Stimulated activated CD8-positive, alpha-beta memory T cell treated with anti-CD3 and anti-CD28 coated beads, Interleukin-7, amount 100 ng/mL, for 1 hour (primary cell): ENCODE results near the gene ARRDC3.

Experiments used
- DNase-seq, 2 donors: peaks; one replicate each; pipeline ENCODE4 v3.0.0-alpha.2; 2020; ENCODE audit warnings: low read depth in 2 of 2

ARRDC3 gene

GRCh38 chr5:91384671-91385430, 1.7 kb upstream of the ARRDC3 start:
- no peak for DNase-seq

- no peak for DNase-seq
Measured at GRCh38 chr5:91383956-91384300, 811 bp upstream of the ARRDC3 start.

DNA sequence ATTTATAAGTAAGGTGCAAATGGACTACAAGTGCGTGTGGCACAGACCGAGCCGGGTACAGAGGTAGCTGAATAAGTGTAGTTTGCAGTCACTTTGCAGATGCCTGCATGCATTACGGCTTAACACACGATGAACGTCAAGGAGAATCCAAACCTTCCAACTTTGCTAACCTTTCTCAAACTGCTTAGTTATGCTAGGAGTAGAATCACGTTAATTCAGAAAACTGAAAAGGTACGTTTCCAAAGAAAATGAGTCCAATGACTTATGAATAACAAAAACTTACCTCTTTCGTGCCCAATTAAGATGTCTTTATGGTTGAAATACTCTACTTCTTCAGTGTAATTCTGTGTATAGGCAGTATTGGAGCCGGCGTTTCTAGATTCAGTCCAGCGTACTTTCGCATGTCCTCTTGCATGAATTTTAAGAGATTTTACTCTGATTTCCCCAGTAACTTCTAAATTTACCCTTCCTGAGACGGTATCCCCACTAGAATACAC, 539 bp downstream of the ARRDC3 start:
- no peak for DNase-seq

GRCh38 chr5:91381774-91382359, 1.2 kb downstream of the ARRDC3 start:
- peak; percentile 34 to 45 for DNase-seq

DNA sequence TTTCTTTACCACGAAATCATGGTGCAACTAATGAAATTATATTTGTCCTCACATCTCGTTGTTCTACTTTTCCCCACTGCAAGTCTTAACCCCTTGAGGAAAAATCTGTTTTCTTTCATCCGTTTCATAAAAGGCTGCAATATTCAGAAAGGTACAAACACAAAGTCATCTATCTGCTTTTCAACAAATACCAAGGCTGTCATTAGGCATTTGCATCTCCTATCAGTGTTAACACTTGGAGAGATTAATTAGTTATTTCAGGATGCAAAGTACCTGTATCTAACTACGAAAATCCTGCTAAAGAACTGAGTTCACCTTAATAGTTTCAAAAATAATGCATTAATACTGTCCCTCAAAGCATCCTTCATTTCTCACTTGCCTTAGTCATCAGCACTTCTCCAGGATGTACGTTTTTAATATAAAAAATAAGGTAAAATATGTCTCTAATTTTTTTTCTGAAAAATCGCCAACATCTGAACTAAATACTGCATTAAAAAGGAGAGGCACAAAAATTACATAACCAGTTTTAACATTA, 1.8 kb downstream of the ARRDC3 start:
- no peak for DNase-seq

- peak; percentile 94 to 95 for DNase-seq
Measured at GRCh38 chr5:91380491-91381238, 2.5 kb downstream of the ARRDC3 start.

- DNase-seq, result peak; percentile 87 to 89
Measured at GRCh38 chr5:91379914-91380490, 3.1 kb downstream of the ARRDC3 start.

GRCh38 chr5:91379246-91379913, 3.7 kb downstream of the ARRDC3 start:
- no peak for DNase-seq

DNA sequence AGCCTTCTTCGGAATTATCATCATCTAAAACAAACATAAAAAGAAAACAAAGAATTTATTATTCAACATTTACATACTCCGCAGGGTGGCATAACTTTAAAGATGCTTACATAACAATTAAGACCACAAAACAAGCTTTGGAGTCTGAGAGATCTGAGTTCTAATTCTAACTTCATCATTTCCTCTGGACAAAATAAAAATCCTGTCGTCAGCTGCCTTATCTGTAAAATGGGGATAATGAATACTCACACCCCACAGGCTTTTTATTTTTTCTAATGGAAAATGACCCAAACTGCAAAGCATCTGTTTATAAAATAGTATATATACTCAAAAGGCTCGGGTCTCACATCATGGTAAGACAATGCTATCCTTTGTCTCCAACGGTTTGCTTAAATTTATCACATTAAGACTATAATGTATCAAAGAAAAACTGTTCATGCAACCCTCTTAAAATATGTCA, 4.3 kb downstream of the ARRDC3 start:
- DNase-seq, result no peak

GRCh38 chr5:91374893-91375520, 8.1 kb downstream of the ARRDC3 start:
- no peak for DNase-seq

DNA sequence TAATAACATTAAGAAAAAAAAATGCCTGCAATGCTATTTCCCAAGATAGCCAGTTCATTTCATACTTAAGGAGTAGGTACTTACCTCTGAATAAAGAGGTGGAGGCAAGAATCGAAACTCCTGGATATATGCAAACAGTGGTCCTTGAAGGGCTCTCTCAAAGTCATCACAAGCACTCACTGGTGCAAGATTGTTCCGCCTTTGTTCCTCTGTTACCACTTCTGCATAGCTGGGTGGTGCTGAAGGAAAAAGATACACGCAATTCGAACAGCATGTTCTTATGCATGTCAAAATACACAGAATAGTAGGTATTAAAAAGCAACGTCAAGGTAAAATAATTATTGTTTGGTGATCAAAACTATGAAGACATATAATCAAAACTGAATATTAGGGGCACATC, 9.5 kb downstream of the ARRDC3 start:
- no peak for DNase-seq

DNA sequence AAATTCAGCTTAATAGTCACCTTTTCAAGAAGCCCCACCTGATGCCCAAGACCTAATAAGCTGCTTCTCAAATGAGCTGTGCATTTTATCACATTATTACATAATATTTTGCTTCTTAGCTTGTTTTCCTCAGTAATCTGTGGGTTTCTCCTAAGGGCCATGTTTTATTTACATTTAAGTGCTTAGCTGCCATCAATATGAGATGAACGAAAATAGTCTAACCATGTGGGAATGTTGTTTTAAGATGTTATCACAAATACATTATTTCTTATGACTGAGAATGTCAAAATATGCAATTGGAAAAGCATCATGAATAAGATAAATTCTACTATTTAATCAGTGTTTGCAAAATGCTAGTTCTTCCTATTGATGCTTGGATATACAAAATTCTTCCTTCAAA, 10.1 kb downstream of the ARRDC3 start:
- DNase-seq, result no peak

- DNase-seq, result no peak
Measured at GRCh38 chr5:91369480-91369879, 13.6 kb downstream of the ARRDC3 start.

DNA sequence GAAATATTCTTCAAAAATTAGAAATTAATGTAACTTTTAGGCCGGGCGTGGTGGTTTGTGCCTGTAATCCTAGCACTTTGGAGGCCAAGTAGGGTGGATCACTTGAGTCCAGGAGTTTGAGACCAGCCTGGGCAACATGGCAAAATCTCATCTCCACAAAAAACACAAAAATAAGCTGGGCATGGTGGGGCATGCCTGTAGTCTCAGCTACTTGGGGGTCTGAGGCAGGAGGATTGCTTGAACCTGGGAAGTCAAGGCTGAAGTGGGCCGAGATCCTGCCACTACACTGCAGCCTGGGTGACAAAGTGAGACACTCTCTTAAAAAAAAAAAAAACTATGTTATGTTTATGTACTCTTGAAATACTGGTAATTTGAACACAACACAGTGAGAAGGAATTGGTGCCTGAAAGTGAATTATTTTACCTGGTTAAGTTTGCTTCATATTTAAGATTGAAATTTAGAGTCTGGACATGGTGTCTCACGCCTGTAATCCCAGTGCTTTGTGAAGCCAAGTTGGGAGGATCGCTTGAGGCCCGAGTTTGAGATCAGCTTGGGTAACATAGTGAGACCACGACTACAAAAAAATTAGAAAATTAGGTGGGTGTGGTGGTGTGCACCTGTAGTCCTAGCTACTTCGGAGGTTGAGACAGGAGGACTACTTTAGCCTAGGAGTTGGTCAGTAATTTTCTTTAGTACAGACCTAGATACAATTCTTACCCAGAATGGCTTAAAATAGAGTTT, 15.0 kb downstream of the ARRDC3 start:
- no peak for DNase-seq

DNA sequence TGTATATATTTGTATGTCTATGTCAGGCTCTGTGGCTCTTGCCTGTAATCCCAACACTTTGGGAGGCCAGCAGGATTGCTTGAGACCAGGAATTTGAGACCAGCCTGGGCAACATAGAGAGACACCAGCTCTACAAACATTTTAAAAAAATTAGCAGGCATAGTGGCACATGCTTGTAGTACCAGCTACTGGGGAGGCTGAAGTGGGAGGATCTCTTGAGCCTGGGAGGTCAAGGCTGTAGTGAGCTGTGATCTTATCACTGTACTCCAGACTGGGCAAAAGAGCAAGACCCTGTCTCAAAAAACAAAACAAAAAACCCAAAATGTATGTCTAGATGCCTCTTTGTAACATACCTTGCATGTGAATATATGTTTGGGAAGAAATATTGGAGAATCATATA, 15.8 kb downstream of the ARRDC3 start:
- no peak for DNase-seq

- DNase-seq, result no peak
Measured at GRCh38 chr5:91366551-91366950, 16.6 kb downstream of the ARRDC3 start.

DNA sequence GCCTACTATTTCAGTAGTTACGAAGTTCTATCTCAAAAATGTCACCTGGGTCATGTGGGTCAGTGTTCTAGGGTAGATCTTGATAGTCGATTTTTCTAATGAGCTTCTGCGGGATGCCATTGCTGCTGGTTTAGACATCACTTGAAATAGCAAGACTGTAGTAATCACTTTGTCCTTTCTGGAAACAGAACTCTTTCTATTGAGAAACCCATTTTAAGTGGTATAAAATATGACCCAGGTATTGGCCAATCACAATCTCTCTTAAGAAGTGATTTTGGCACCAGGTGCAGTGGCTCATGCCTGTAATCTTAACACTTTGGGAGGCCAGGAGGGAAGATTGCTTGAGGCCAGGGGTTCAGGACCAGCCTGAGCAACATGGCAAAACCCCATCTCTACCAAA, 17.6 kb downstream of the ARRDC3 start:
- DNase-seq, result no peak

- no peak for DNase-seq
Measured at GRCh38 chr5:91362935-91363334, 20.2 kb downstream of the ARRDC3 start.

- DNase-seq, result no peak
Measured at GRCh38 chr5:91361790-91362189, 21.3 kb downstream of the ARRDC3 start.

- no peak for DNase-seq
Measured at GRCh38 chr5:91361055-91361701, 21.9 kb downstream of the ARRDC3 start.
